HUES6 (cell line): Measurements from ENCODE around the gene INO80.
"Not testable (repeated sequence)": the region's sequence is repeated elsewhere in the genome, so short reads cannot be mapped to it uniquely, and the experiment has no call there.

ENCODE experiments used
- H3K27ac ChIP-seq: 2 replicates; pipeline ENCODE4 v1.7.0; 2013; ENCODE audit warnings: low read depth, mild to moderate bottlenecking, low read length, inconsistent platforms
- H3K27me3 ChIP-seq: 2 replicates; pipeline ENCODE4 v1.6.1; 2013; ENCODE audit warnings: low read length; ENCODE audit not compliant: control insufficient read depth, insufficient read depth
- H3K36me3 ChIP-seq: 2 replicates; pipeline ENCODE4 v1.6.1; 2013; ENCODE audit warnings: low read length; ENCODE audit not compliant: control insufficient read depth, insufficient read depth
- H3K4me1 ChIP-seq: 2 replicates; pipeline ENCODE4 v1.6.1; 2013; ENCODE audit warnings: low read length; ENCODE audit not compliant: control insufficient read depth, insufficient read depth
- H3K4me3 ChIP-seq: 2 replicates; pipeline ENCODE4 v1.5.1; 2013; ENCODE audit warnings: low read depth, low read length
- H3K9ac ChIP-seq: one replicate; pipeline ENCODE4 v1.6.1; 2013; ENCODE audit warnings: mild to moderate bottlenecking, low read length
- H3K9me3 ChIP-seq: 2 replicates; pipeline ENCODE4 v1.6.1; 2013; ENCODE audit warnings: low read depth, low read length; ENCODE audit not compliant: control insufficient read depth, insufficient read depth

The INO80 gene

DNA sequence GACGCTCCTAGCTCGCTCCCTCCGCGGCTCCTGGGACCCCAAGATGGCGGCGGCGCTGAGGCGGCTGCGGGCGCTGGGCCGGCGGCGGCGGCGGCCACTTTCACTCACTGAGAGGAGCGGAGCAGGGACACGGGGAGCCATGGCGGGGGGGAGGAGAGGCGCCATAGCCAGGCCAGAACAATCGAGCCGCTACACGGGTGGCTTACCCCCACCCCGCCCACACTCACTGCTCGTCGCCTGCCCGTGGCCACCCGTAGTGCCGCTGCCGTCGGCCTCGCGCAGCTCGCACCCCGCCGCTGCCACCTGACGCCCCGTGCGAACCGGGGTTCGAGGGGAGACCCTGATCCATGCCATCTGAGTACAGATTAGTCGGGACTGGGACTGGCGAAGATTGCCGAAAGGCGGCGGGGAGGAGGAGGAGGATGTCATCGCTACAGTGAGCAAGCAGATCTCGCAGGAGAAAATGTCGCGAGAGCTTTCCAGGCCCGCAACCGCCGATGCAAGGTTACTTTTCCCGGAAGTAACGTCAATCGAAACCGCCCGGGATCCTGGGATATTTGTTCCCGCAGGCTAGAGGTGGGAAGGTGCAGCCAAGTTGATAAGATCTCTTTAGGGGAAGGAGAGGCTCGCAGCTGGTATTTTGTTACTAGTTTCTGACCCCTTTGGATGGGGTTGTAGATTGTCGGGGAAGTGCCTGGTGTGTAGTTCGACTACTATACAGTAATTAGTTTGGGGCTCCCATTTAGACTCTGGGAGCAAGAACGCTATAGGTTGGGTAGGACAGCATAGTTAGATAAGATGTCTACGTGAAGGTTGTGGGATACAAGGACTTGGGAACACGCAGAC lies at the start of gene INO80:
Gene INO80 (minus strand): TSS at position 165 of the 846 bp plus-strand sequence. CDS start 19,970 bp downstream, outside the sequence.
- H3K36me3 ChIP-seq: peaks cover 3% of the 10 kb centered on the region; the same call in 1 of the 2 replicates
- no peaks in the 10 kb centered on the region for H3K27me3 ChIP-seq
- H3K9me3 ChIP-seq: no peaks in the 10 kb centered on the region
- H3K9ac ChIP-seq: peak within 1 kb of the TSS; percentile 100
- H3K27ac ChIP-seq: peak within 1 kb of the TSS; percentile 98
- H3K4me1 ChIP-seq: no peaks in the 10 kb centered on the region
- H3K4me3 ChIP-seq: peak within 1 kb of the TSS; percentile 88

- Histone ChIP-seq H3K4me1 (no peaks in the 10 kb centered on the region), H3K36me3 (no peaks in the 10 kb centered on the region), H3K27ac (no peak overlapping the region), H3K9ac (no peak overlapping the region), H3K4me3 (no peak overlapping the region), H3K9me3 (no peaks in the 10 kb centered on the region), H3K27me3 (no peaks in the 10 kb centered on the region)
These were observed 45.7 kb upstream of the INO80 start for GRCh38 chr15:41161736-41162135.

DNA sequence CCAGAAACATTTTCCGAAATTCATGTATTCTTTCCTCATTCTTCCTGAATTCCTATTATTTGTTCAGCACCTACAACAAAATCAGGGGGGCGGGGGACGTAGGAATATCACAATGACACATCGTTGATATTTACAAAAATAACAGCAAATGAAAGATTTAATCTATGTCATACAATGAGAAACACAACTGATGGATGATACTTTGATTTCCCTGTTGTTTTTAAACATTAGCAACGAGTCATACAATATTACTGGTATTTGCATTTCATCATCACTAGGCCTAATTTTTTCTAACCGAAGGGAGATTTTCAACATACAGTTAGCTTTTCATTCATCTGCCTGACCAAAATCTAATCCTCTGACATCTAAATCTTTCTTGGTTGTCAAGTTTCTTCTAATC lies 45.3 kb upstream of the INO80 start:
- H3K4me1 ChIP-seq: no peaks in the 10 kb centered on the region
- no peaks in the 10 kb centered on the region for H3K9me3 ChIP-seq
- H3K27ac ChIP-seq: no peak overlapping the region
- no peaks in the 10 kb centered on the region for H3K27me3 ChIP-seq
- no peak overlapping the region for H3K9ac ChIP-seq
- H3K36me3 ChIP-seq: no peaks in the 10 kb centered on the region
- H3K4me3 ChIP-seq: no peak overlapping the region

GRCh38 chr15:41160639-41161315 lies 44.7 kb upstream of the INO80 start:
- Histone ChIP-seq H3K4me3 (no peak overlapping the region), H3K27ac (no peak overlapping the region), H3K9me3 (no peaks in the 10 kb centered on the region), H3K36me3 (no peaks in the 10 kb centered on the region), H3K9ac (no peak overlapping the region), H3K27me3 (no peaks in the 10 kb centered on the region), H3K4me1 (no peaks in the 10 kb centered on the region)

- H3K4me3 ChIP-seq: no peak overlapping the region
- H3K9me3 ChIP-seq: no peaks in the 10 kb centered on the region
- H3K27ac ChIP-seq: no peak overlapping the region
- H3K27me3 ChIP-seq: no peaks in the 10 kb centered on the region
- H3K4me1 ChIP-seq: no peaks in the 10 kb centered on the region
- H3K9ac ChIP-seq: no peak overlapping the region
- no peaks in the 10 kb centered on the region for H3K36me3 ChIP-seq
These were observed 38.3 kb upstream of the INO80 start for GRCh38 chr15:41154412-41154811.

- Histone ChIP-seq H3K27ac (no peak overlapping the region), H3K36me3 (no peaks in the 10 kb centered on the region), H3K9me3 (no peaks in the 10 kb centered on the region), H3K27me3 (no peaks in the 10 kb centered on the region), H3K9ac (no peak overlapping the region), H3K4me1 (no peaks in the 10 kb centered on the region), H3K4me3 (no peak overlapping the region)
These were observed 37.7 kb upstream of the INO80 start for GRCh38 chr15:41153733-41154132.

GRCh38 chr15:41151451-41152005 lies 35.4 kb upstream of the INO80 start:
- Histone ChIP-seq H3K36me3 (no peaks in the 10 kb centered on the region), H3K9me3 (no peaks in the 10 kb centered on the region), H3K4me3 (no peak overlapping the region), H3K27ac (no peak overlapping the region), H3K4me1 (no peaks in the 10 kb centered on the region), H3K27me3 (no peaks in the 10 kb centered on the region), H3K9ac (no peak overlapping the region)

DNA sequence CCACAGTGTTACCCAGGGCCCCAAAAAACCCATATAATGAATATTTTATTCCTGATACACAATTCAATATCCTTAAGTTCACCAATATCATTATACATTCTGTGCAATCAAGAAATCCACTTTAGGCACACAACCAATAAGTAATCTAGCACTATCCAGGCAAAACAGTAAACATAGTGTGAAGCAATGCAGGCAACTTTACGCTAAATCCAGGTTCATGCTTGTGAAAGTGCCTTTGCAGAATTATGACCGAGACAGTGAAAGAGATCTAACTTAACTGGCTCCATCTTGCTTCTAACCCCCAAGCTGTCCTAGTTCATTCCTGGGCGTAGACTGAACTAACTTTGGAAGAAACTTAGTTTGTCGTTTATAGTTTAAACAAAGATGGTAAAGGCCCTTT lies 34.2 kb upstream of the INO80 start:
- Histone ChIP-seq H3K27ac (no peak overlapping the region), H3K9ac (no peak overlapping the region), H3K4me1 (no peaks in the 10 kb centered on the region), H3K36me3 (no peaks in the 10 kb centered on the region), H3K9me3 (no peaks in the 10 kb centered on the region), H3K27me3 (no peaks in the 10 kb centered on the region), H3K4me3 (no peak overlapping the region)

DNA sequence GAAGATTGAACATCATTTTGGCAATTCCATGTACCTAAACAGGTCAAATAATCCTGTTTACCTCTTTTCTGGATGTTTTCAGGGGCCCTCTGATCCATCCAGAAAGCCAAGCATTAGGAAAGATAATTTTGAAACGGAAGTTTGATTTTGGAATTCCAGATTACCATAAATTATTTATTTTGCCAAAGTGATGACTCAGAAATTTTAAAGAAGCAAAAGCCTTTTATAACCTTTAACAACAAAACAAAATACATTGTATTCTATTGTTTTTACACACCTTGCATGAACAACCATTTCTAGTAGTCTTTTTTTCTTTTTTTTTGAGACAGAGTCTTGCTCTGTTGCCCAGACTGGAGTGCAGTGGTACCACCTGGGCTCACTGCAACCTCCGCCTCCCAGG lies 32.0 kb upstream of the INO80 start:
- Histone ChIP-seq H3K4me3 (no peak overlapping the region), H3K27ac (no peak overlapping the region), H3K4me1 (no peaks in the 10 kb centered on the region), H3K27me3 (no peaks in the 10 kb centered on the region), H3K9ac (no peak overlapping the region), H3K36me3 (no peaks in the 10 kb centered on the region), H3K9me3 (no peaks in the 10 kb centered on the region)

DNA sequence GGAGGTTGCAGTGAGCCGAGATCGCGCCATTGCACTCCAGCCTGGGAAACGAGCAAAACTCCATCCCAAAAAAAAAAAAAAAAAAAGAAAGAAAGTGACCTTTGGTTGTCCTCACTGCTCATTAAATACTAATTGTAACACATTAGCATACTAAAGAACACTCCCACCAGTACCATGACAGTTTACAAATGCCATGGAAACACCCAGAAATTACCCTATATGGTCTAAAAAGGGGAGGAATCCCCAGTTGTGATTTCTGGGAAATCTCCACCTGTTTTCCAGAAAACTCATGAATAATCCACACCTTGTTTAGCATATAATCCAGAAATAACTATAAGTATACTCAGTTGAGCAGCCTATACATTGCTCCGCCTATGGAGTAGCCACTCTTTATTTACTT lies 23.5 kb upstream of the INO80 start:
- H3K9ac ChIP-seq: no peak overlapping the region
- no peaks in the 10 kb centered on the region for H3K4me1 ChIP-seq
- H3K27ac ChIP-seq: no peak overlapping the region
- H3K36me3 ChIP-seq: no peaks in the 10 kb centered on the region
- H3K27me3 ChIP-seq: no peaks in the 10 kb centered on the region
- no peak overlapping the region for H3K4me3 ChIP-seq
- H3K9me3 ChIP-seq: peaks cover 3% of the 10 kb centered on the region; the same call in 1 of the 2 replicates

DNA sequence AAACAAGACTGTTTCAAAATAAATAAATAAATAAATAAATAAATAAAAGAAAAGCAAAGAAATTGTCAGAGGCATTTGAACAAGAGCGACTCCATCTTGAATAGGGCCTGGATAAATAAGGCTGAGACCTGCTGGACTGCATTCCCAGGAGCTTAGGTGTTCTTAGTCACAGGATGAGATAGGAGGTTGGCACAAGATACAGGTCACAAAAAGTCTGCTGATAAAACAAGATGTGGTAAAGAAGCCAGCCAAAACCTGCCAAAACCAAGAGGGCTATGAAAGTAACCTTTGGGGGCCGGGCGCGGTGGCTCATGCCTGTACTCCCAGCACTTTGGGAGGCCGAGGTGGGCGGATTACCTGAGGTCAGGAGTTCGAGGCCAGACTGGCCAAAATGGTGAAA lies 23.0 kb upstream of the INO80 start:
- H3K4me1 ChIP-seq, H3K9ac ChIP-seq, H3K4me3 ChIP-seq, H3K27ac ChIP-seq, H3K27me3 ChIP-seq, H3K9me3 ChIP-seq, H3K36me3 ChIP-seq: not testable (repeated sequence)
